ENCODE data around the gene H2BW2.
"Not testable (repeated sequence)": the region's sequence is repeated elsewhere in the genome, so short reads cannot be mapped to it uniquely, and the experiment has no call there.

H2BW2 gene

DNA sequence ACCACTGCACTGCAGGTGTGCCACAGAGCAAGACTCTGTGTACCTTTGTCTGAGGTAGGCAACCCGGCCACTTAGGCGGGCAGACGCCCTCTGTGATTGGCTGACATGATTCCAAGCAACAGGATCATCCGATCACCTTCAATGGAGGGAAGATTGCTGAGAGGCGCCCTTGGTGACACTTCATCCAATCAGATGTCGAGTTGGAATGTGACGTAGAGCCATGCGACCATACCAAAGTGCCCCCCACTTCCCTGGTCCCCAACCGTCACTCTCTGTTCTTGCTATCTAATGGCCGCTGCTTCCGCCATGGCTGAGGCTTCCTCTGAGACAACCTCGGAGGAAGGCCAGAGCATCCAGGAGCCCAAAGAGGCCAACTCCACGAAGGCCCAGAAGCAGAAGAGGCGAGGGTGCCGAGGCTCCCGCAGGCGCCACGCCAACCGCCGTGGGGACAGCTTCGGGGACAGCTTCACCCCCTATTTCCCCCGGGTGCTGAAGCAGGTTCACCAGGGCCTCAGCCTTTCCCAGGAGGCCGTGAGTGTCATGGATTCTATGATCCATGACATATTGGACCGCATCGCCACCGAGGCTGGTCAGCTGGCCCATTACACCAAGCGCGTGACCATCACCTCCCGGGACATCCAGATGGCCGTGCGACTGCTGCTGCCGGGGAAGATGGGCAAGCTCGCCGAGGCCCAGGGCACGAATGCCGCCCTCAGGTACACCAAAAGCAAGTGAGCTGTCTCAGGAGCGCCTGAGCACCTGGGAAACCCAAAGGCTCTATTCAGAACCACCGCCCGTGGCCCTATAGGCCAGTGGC, at the start of gene H2BW2:
TSS of gene H2BW2 (plus strand) at position 268 of the 817 bp plus-strand sequence. CDS start at position 307, 39 bp downstream.
- no peak for DNase-seq (ENCODE audit: low spot score)

- no peak for DNase-seq (ENCODE audit: low spot score)
Observed at GRCh38 chrX:103999234-103999633, 40.5 kb upstream of the H2BW2 start.

- DNase-seq (ENCODE audit: low spot score), result no peak
Observed at GRCh38 chrX:104008831-104009230, 30.9 kb upstream of the H2BW2 start.

DNA sequence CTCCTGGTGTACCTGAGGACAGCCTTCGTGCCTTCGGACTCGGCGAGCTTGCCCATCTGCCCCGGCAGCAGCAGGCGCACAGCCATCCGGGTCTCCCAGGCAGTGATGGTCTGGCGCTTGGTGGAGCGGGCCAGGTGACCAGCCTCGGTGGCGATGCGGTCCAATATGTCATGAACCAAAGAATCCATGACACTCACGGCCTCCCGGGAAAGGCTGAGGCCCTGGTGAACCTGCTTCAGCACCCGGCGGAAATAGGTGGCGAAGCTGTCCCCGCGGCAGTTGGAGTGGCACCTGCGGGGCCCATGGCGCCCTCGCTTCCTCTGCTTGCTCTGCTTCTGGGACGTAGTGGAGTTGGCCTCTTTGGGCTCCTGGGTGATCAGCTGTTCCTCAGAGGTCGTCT, 26.6 kb upstream of the H2BW2 start:
- DNase-seq (ENCODE audit: low spot score), result no peak

DNA sequence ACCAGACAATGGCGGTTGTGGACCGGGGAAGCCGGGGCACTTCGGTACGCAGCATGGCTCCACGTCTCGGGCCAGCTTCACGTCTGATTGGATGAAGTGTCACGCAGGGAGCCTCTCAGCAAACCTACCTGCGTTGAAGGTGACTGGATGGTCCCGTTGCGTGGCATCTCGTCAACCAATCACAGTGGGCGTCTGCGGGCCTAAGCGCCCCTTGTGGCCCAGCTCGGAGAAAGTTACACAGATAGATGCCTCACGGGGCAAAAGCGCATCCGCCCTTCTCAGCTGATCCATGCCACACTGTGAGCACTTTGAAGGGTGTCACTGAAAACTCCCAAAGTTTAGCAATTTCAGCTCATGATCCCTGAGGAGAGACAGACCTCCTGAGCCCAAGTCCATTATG, 26.1 kb upstream of the H2BW2 start, which contains the start of gene H2BW1:
TSS of gene H2BW1 (minus strand) at position 103 of the 400 bp plus-strand sequence. CDS start 132 bp downstream, outside the sequence.
- no peak for DNase-seq (ENCODE audit: low spot score)

DNA sequence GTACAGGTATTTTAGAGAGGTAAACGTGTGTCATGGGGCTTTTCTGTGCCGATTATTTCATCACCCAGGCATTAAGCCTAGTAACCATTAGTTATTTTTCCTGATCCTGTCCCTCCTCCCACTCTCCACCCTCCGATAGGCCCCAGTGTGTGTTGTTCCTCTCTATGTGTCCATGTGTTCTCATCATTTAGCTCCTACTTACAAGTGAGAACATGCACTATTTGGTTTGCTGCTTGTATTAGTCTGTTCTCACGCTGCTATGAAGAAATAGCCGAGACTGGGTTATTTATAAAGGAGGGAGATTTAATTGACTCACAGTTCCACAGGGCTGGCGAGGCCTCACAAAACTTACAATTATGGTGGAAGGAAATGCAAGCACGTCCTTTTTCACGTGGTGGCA, 24.2 kb upstream of the H2BW2 start:
- not testable (repeated sequence) for DNase-seq (ENCODE audit: low spot score)

DNA sequence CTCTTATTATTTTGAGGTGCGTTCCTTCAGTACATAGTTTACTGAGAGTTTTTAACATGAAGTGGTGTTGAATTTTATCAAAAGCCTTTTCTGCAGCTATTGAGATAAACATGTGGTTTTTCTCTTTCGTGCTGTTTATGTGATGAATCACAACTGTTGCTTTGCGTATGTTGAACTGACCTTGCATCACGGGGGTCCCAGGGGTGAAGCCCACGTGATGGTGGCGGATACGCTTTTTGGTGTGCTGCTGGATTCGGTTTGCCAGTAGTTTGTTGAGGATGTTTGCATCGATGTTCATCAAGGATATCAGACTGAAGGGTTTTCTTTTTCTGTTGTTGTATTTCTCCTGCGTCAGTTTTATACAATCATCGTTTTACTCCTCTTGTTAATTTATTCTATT, 21.6 kb upstream of the H2BW2 start:
- no peak for DNase-seq (ENCODE audit: low spot score)

DNA sequence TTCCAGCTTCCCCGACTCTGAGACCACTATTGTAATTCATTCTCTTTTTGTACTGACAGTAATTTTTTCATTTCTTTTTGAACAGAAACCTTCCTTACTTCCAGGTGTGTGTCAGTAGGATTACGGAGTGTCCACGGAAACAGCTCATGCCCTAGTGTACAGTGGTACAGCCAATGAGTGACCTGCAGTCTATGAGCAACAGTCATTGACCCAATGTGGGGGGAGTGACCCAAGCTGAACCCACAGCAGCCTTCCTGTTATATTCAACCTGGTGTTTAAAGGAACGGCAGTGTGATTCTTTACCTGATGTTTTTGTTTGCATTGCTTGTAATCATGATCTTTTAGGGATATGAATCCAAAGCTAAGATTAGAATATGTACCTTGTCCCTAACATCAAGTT, 1.2 kb downstream of the H2BW2 start:
- no peak for DNase-seq (ENCODE audit: low spot score)

- no peak for DNase-seq (ENCODE audit: low spot score)
Observed at GRCh38 chrX:104045642-104046041, 5.9 kb downstream of the H2BW2 start.

GRCh38 chrX:104047171-104047570, 7.4 kb downstream of the H2BW2 start:
- DNase-seq (ENCODE audit: low spot score), result no peak

DNA sequence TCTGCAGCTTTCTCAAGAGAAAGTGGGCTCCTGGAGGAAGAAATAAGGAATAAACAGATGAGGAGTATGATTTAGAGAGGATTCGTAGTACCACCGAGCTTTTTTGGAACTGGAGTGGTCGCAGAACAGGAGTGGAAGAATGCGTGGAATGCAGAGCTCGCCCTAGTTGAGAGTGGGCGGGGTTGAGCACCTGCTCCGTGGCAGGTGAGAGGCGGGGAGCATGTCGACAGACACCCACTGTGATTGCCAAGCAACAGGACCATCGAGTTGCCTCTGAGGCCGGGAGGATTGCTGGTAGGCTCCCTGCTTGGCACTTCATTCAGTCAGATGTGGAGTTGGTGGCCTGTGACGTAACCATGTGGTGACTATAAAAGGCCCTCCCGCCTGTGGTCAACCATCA, 15.2 kb downstream of the H2BW2 start:
- not testable (repeated sequence) for DNase-seq (ENCODE audit: low spot score)

- not testable (repeated sequence) for DNase-seq (ENCODE audit: low spot score)
Observed at GRCh38 chrX:104062636-104063035, 22.9 kb downstream of the H2BW2 start.

GRCh38 chrX:104075778-104076445, 36.2 kb downstream of the H2BW2 start, which contains the start of gene TMSB15C:
TSS of gene TMSB15C (minus strand) at chrX:104076236.
- not testable (repeated sequence) for DNase-seq (ENCODE audit: low spot score)

DNA sequence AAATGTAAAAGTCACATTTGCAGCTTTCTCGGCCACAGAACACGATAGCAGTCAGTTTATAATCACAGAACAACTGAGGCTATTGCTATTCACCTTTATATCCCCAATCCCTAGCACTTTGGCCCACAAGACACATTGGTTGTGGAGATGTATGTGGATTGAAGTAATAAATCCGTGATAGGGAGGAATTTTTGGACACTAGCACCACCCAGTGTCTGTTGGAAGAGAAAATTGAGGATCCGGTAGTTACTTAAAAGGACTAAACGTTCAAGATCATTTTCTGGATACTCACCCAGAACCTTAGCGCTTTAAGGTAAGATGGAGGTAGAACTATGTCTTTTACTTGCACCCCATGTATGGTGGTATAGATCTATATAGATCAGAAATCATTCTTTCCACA, 38.1 kb downstream of the H2BW2 start:
- DNase-seq (ENCODE audit: low spot score), result not testable (repeated sequence)

- DNase-seq (ENCODE audit: low spot score), result no peak
Observed at GRCh38 chrX:104084063-104084462, 44.3 kb downstream of the H2BW2 start.

GRCh38 chrX:104084534-104085277, 45.0 kb downstream of the H2BW2 start:
- DNase-seq (ENCODE audit: low spot score), result no peak

- no peak for DNase-seq (ENCODE audit: low spot score)
Observed at GRCh38 chrX:104085477-104085876, 45.7 kb downstream of the H2BW2 start.

GRCh38 chrX:104085919-104086318, 46.2 kb downstream of the H2BW2 start:
- no peak for DNase-seq (ENCODE audit: low spot score)
